Measurements from ENCODE around the gene GMPR2. TPM values are rescaled to one million over a fixed set of nuclear protein-coding genes. Genes with fewer than 3 reads are reported as not detected.

Gene GMPR2
- total RNA-seq, 1 donor from 2014 or later, result 35.6 TPM

GRCh38 chr14:24246765-24247212 lies 14.1 kb downstream of the GMPR2 start:
- Histone ChIP-seq H3K36me3 (no peaks in the 10 kb centered on the region), H3K4me1 (peaks cover 11% of the 10 kb centered on the region), H3K4me3 (no peak overlapping the region), H3K27me3 (no peaks in the 10 kb centered on the region), H3K9me3 (no peaks in the 10 kb centered on the region), H3K27ac (no peak overlapping the region)
- no peak for DNase-seq (ENCODE audit: extremely low spot score in 2 of 2)
- intact Hi-C loops (cut with DNase I), result no loop called here
- TF ChIP-seq POLR2AphosphoS5 (IDR thresholded peaks at IDR 0.05; ENCODE audit: insufficient read depth in 1 of 2, low read depth in 1 of 2) (no peak), POLR2A (IDR thresholded peaks at IDR 0.05) (no peak), CTCF (IDR thresholded peaks at IDR 0.05) (no peak)

- no peaks in the 10 kb centered on the region for H3K36me3 ChIP-seq
Observed at GRCh38 chr14:24247422-24247821, 14.7 kb downstream of the GMPR2 start.

GRCh38 chr14:24249230-24250021 lies 16.7 kb downstream of the GMPR2 start:
- H3K27me3 ChIP-seq, result no peaks in the 10 kb centered on the region
- TF ChIP-seq POLR2AphosphoS5 (IDR thresholded peaks at IDR 0.05; ENCODE audit: insufficient read depth in 1 of 2, low read depth in 1 of 2) (no peak), POLR2A (IDR thresholded peaks at IDR 0.05) (no peak), CTCF (IDR thresholded peaks at IDR 0.05) (no peak)
- no peaks in the 10 kb centered on the region for H3K36me3 ChIP-seq
- intact Hi-C loops (cut with DNase I), result no loop called here
- no peak overlapping the region for H3K27ac ChIP-seq
- H3K4me1 ChIP-seq, result no peaks in the 10 kb centered on the region
- no peak for DNase-seq (ENCODE audit: extremely low spot score in 2 of 2)
- no peaks in the 10 kb centered on the region for H3K9me3 ChIP-seq
- no peak overlapping the region for H3K4me3 ChIP-seq

More at GRCh38 chr14:24247422-24247821, 14.7 kb downstream of the GMPR2 start:
- H3K27me3 ChIP-seq, result no peaks in the 10 kb centered on the region
- DNase-seq (ENCODE audit: extremely low spot score in 2 of 2), result no peak
- peaks cover 10% of the 10 kb centered on the region for H3K4me1 ChIP-seq
- intact Hi-C loops (cut with DNase I), result no loop called here
- no peak for TF ChIP-seq POLR2A (IDR thresholded peaks at IDR 0.05)
- TF ChIP-seq POLR2AphosphoS5 (IDR thresholded peaks at IDR 0.05; ENCODE audit: insufficient read depth in 1 of 2, low read depth in 1 of 2), result no peak
- TF ChIP-seq CTCF (IDR thresholded peaks at IDR 0.05), result no peak
- H3K27ac ChIP-seq, result no peak overlapping the region
- no peaks in the 10 kb centered on the region for H3K9me3 ChIP-seq
- H3K4me3 ChIP-seq, result no peak overlapping the region

GRCh38 chr14:24250354-24250753 lies 17.6 kb downstream of the GMPR2 start:
- Histone ChIP-seq H3K27ac (no peak overlapping the region), H3K36me3 (no peaks in the 10 kb centered on the region), H3K4me3 (no peak overlapping the region), H3K27me3 (no peaks in the 10 kb centered on the region), H3K4me1 (no peaks in the 10 kb centered on the region), H3K9me3 (no peaks in the 10 kb centered on the region)
- intact Hi-C loops (cut with DNase I), result no loop called here
- DNase-seq (ENCODE audit: extremely low spot score in 2 of 2), result no peak
- TF ChIP-seq CTCF (IDR thresholded peaks at IDR 0.05) (no peak), POLR2A (IDR thresholded peaks at IDR 0.05) (no peak), POLR2AphosphoS5 (IDR thresholded peaks at IDR 0.05; ENCODE audit: insufficient read depth in 1 of 2, low read depth in 1 of 2) (no peak)

GRCh38 chr14:24251880-24252288 lies 19.2 kb downstream of the GMPR2 start:
- H3K4me1 ChIP-seq, result no peaks in the 10 kb centered on the region
- no peaks in the 10 kb centered on the region for H3K36me3 ChIP-seq
- H3K27me3 ChIP-seq, result no peaks in the 10 kb centered on the region
- DNase-seq (ENCODE audit: extremely low spot score in 2 of 2), result no peak
- H3K9me3 ChIP-seq, result no peaks in the 10 kb centered on the region
- intact Hi-C loops (cut with DNase I), result no loop called here
- TF ChIP-seq POLR2AphosphoS5 (IDR thresholded peaks at IDR 0.05; ENCODE audit: insufficient read depth in 1 of 2, low read depth in 1 of 2) (no peak), CTCF (IDR thresholded peaks at IDR 0.05) (no peak), POLR2A (IDR thresholded peaks at IDR 0.05) (no peak)
- no peak overlapping the region for H3K4me3 ChIP-seq
- H3K27ac ChIP-seq, result no peak overlapping the region
